BE2C (cell line): ENCODE data around the gene NEU3.

Experiments used
- DNase-seq: peaks from one replicate; pipeline ENCODE4 v3.0.0-alpha.2; 2020
- H3K27me3 ChIP-seq: fragments of 250-450 bp; sonication (Bioruptor Pico); 2 replicates; pipeline ENCODE4 v1.5.1; 2020; ENCODE audit warnings: mild to moderate bottlenecking
- H3K36me3 ChIP-seq: fragments of 250-450 bp; sonication (Bioruptor Pico); 2 replicates; pipeline ENCODE4 v1.5.1; 2020; ENCODE audit warnings: mild to moderate bottlenecking
- H3K4me1 ChIP-seq: fragments of 250-450 bp; sonication (Bioruptor Pico); 2 replicates; pipeline ENCODE4 v1.5.1; 2020
- H3K4me3 ChIP-seq: 2 replicates; pipeline ENCODE4 v1.5.1; 2011; ENCODE audit warnings: low read depth, low read length
- H3K9me3 ChIP-seq: fragments of 250-450 bp; sonication (Bioruptor Pico); 2 replicates; pipeline ENCODE4 v1.5.1; 2020
- TF ChIP-seq, protein P1 (sequence below): IDR thresholded peaks from 2 replicates; pipeline ENCODE4 v1.5.1; 2012; ENCODE audit warnings: mild to moderate bottlenecking, low read depth, low read length

Gene NEU3

DNA sequence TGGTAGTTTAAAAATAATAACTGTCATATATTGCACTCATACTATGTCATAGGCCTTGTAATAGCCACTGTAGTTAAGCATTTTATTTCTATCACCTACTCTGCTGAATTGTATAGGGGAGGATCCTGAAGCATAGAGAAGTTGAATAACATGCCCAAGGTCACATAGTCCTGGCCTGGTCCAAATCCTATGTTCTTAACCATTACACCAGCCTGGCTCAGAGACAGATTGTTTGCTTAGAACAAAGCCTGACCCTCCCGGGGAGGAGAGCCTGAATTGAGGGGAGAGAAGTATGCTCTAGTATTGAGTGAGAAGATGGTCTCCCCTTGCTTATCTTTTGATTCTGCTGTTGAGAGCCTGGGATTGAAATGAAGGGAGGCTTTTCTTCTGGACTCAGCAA is 2.2 kb downstream of the NEU3 start:
- H3K27me3 ChIP-seq: no peaks in the 10 kb centered on the region
- H3K4me1 ChIP-seq: no peaks in the 10 kb centered on the region
- H3K36me3 ChIP-seq: peaks cover 10% of the 10 kb centered on the region
- H3K4me3 ChIP-seq: no peak overlapping the region
- no peak for DNase-seq
- no peaks in the 10 kb centered on the region for H3K9me3 ChIP-seq
- TF ChIP-seq, protein P1, sequence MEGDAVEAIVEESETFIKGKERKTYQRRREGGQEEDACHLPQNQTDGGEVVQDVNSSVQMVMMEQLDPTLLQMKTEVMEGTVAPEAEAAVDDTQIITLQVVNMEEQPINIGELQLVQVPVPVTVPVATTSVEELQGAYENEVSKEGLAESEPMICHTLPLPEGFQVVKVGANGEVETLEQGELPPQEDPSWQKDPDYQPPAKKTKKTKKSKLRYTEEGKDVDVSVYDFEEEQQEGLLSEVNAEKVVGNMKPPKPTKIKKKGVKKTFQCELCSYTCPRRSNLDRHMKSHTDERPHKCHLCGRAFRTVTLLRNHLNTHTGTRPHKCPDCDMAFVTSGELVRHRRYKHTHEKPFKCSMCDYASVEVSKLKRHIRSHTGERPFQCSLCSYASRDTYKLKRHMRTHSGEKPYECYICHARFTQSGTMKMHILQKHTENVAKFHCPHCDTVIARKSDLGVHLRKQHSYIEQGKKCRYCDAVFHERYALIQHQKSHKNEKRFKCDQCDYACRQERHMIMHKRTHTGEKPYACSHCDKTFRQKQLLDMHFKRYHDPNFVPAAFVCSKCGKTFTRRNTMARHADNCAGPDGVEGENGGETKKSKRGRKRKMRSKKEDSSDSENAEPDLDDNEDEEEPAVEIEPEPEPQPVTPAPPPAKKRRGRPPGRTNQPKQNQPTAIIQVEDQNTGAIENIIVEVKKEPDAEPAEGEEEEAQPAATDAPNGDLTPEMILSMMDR: no peak

DNA sequence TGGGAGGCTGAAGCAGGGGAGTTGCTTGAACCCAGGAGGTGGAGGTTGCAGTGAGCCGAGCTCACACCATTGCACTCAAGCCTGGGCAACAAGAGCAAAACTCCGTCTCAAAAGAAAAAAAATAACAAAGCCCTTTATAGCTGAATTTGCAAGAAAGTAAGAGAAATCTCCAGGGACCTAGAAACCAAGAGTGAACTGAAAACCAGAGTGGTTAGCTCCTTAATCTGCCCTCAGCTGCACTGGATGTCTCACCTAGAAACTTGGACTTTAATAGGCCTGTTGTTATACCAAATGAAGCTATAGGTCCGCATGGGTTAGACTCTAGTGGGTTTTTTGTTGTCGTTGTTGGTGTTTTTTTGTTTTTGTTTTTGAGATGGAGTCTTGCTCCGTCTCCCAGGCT is 4.1 kb downstream of the NEU3 start:
- no peaks in the 10 kb centered on the region for H3K9me3 ChIP-seq
- H3K36me3 ChIP-seq: peaks cover 10% of the 10 kb centered on the region
- no peak overlapping the region for H3K4me3 ChIP-seq
- DNase-seq: no peak
- no peaks in the 10 kb centered on the region for H3K4me1 ChIP-seq
- no peaks in the 10 kb centered on the region for H3K27me3 ChIP-seq
- TF ChIP-seq, protein P1: no peak

- TF ChIP-seq, protein P1: no peak
- Histone ChIP-seq H3K27me3 (no peaks in the 10 kb centered on the region), H3K9me3 (no peaks in the 10 kb centered on the region), H3K4me3 (no peak overlapping the region), H3K36me3 (peaks cover 10% of the 10 kb centered on the region), H3K4me1 (no peaks in the 10 kb centered on the region)
- no peak for DNase-seq
Measured at GRCh38 chr11:75000975-75001354, 12.2 kb downstream of the NEU3 start.

DNA sequence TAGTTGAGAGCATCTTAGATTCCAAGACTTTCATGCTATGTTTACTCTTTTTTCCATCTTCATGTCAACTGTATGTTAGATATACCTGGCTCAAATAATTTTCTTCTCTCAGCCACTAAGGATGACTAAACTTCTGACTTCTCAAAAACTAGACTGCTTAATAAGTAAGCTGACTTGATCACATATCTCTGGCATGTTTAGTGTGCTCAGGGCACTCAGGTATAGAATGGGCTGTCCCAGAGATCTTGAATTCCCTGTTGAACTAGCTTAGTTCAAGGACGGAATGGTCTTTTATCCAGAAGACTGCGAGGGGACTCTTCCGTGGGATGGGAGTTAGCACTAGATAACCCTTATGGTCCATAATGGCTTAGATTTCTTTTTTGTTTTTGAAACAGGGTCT is 13.0 kb downstream of the NEU3 start:
- H3K4me3 ChIP-seq: no peak overlapping the region
- no peaks in the 10 kb centered on the region for H3K27me3 ChIP-seq
- TF ChIP-seq, protein P1: no peak
- no peak for DNase-seq
- H3K36me3 ChIP-seq: peaks cover 17% of the 10 kb centered on the region
- H3K9me3 ChIP-seq: no peaks in the 10 kb centered on the region
- no peaks in the 10 kb centered on the region for H3K4me1 ChIP-seq

- Histone ChIP-seq H3K9me3 (no peaks in the 10 kb centered on the region), H3K4me3 (no peak overlapping the region), H3K36me3 (peaks cover 20% of the 10 kb centered on the region), H3K27me3 (no peaks in the 10 kb centered on the region), H3K4me1 (no peaks in the 10 kb centered on the region)
- TF ChIP-seq, protein P1: no peak
- no peak for DNase-seq
Measured at GRCh38 chr11:75002516-75002915, 13.8 kb downstream of the NEU3 start.

DNA sequence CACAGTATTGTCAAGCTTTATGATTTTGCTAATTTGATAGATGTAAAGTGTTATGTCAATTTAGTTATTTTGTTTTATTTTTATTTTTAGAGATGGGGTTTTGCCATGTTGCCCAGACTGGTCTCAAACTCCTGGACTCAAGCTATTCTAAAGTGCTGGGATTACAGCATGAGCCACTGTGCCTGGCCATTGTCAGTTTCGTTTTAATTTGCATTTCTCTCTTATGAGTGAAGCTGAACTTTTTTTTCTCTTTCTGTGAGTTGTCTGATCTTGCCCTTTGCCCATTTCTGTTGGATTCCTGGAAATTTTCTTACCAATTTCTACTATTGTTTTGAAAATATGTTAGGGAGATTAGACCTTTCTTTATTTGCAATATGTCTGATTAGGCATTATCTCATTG is 15.5 kb downstream of the NEU3 start:
- Histone ChIP-seq H3K27me3 (no peaks in the 10 kb centered on the region), H3K36me3 (peaks cover 23% of the 10 kb centered on the region), H3K4me3 (no peak overlapping the region), H3K9me3 (no peaks in the 10 kb centered on the region), H3K4me1 (no peaks in the 10 kb centered on the region)
- no peak for DNase-seq
- TF ChIP-seq, protein P1: no peak
